Esophagus (tissue), 2 donors: ENCODE data around the gene DTD2. TPM values are rescaled to one million over a fixed set of nuclear protein-coding genes. Genes with fewer than 3 reads are reported as not detected.
"Not testable (repeated sequence)": the region's sequence is repeated elsewhere in the genome, so short reads cannot be mapped to it uniquely, and the experiment has no call there.

Experiments
- H3K27ac ChIP-seq, 2 donors: one replicate each; pipeline ENCODE4 v1.5.1; 2013; ENCODE audit warnings: low read depth in 2 of 2, mild to moderate bottlenecking in 2 of 2, inconsistent platforms in 1 of 2, low read length in 1 of 2, moderate library complexity in 1 of 2
- H3K27me3 ChIP-seq, 2 donors: one replicate each; pipeline ENCODE4 v1.6.1; 2013; ENCODE audit warnings: low read length in 2 of 2, control low read depth in 1 of 2, mild to moderate bottlenecking in 1 of 2; ENCODE audit not compliant: insufficient read depth in 2 of 2, control insufficient read depth in 1 of 2
- H3K36me3 ChIP-seq, 2 donors: one replicate each; pipeline ENCODE4 v1.6.1; 2013; ENCODE audit warnings: low read length in 1 of 2; ENCODE audit not compliant: control insufficient read depth in 2 of 2, insufficient read depth in 2 of 2
- H3K4me1 ChIP-seq, 2 donors: one replicate each; pipeline ENCODE4 v1.6.1; 2013; ENCODE audit warnings: low read length in 1 of 2; ENCODE audit not compliant: control insufficient read depth in 2 of 2, insufficient read depth in 2 of 2
- H3K4me3 ChIP-seq, 2 donors: one replicate each; pipeline ENCODE4 v1.5.1; 2013; ENCODE audit warnings: low read length in 2 of 2, mild to moderate bottlenecking in 2 of 2, low read depth in 1 of 2, moderate library complexity in 1 of 2
- H3K9me3 ChIP-seq, 2 donors: one replicate each; pipeline ENCODE4 v1.6.1; 2013; ENCODE audit warnings: mild to moderate bottlenecking in 2 of 2, low read depth in 1 of 2, low read length in 1 of 2, moderate library complexity in 1 of 2; ENCODE audit not compliant: control insufficient read depth in 2 of 2, insufficient read depth in 1 of 2
- WGBS, 2 donors: extraction: QIAGEN DNeasy Blood & Tissue Kit; methylation state at CpG; one replicate each; pipeline ENCODE4 v1.1.7; 2013; 5-methylcytosine and 5-hydroxymethylcytosine counted together
- polyA plus RNA-seq, 2 donors: library from polyadenylated mRNA; stranded (reverse); fragments of 200-250 nt; gene quantifications; one replicate each; pipeline ENCODE4 v1.2.3, GENCODE V29; 2013
- donor health status: healthy with polysubstance abuse.
- donor health status: Bipolar disorder and iron deficiency.

DTD2 gene
- polyA plus RNA-seq, 2 donors, result 9.0 to 12.2 TPM

DNA sequence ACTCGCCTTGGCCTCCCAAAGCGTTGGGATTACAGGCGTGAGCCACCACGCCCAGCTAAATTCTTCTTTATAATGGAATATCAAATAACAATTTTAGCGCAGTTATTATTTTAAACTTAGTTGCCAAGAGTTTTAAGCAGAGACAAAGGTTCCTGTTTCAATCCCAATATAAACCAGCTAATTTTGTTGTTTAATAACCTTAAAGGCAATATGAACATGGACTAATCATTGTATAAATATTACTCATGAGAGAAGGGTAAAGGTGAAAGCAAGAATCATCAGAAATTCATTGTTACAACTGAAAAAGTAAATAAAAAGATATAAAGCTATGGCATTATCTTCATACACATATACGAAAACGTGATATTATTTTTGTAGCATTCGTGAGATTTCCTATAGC, 8.2 kb downstream of the DTD2 start:
- 77 to 85% methylated on average over 8 of the region's 8 CpGs for WGBS, 2 donors
- H3K4me1 ChIP-seq, result no peaks in the 10 kb centered on the region
- H3K4me3 ChIP-seq, result no peak overlapping the region
- H3K27me3 ChIP-seq, result no peaks in the 10 kb centered on the region
- no peaks in the 10 kb centered on the region for H3K9me3 ChIP-seq
- H3K36me3 ChIP-seq, result no peaks in the 10 kb centered on the region
- H3K27ac ChIP-seq, result no peak overlapping the region

DNA sequence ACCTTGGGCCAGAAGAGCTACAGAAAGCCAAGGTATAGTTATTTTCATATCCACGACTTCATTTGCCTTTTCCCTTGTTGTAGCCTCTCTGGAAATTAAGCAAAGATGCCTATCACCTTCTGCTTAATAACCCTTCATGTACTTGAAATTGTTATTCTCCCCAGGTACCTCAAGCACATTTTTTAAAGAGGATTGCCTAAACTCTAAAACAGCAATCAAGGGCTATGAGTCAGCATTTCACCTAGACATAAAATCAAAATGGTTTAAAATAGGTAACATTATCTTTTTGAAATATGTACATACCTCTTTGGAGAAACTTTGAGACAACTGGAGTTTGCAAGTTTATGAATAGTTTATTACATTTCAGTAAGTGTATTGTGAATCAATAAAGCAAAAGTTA, 11.6 kb downstream of the DTD2 start:
- Histone ChIP-seq H3K27me3 (no peaks in the 10 kb centered on the region), H3K27ac (no peak overlapping the region), H3K36me3 (no peaks in the 10 kb centered on the region), H3K4me1 (no peaks in the 10 kb centered on the region), H3K9me3 (no peaks in the 10 kb centered on the region), H3K4me3 (no peak overlapping the region)
- 88 to 92% methylated on average over 1 of the region's 1 CpG for WGBS, 2 donors

GRCh38 chr14:31442284-31442683, 15.0 kb downstream of the DTD2 start:
- 85 to 89% methylated on average over 6 of the region's 6 CpGs for WGBS, 2 donors
- H3K36me3 ChIP-seq, result no peaks in the 10 kb centered on the region
- no peaks in the 10 kb centered on the region for H3K27me3 ChIP-seq
- no peaks in the 10 kb centered on the region for H3K4me1 ChIP-seq
- no peak overlapping the region for H3K27ac ChIP-seq
- H3K9me3 ChIP-seq, result no peaks in the 10 kb centered on the region
- no peak overlapping the region for H3K4me3 ChIP-seq

DNA sequence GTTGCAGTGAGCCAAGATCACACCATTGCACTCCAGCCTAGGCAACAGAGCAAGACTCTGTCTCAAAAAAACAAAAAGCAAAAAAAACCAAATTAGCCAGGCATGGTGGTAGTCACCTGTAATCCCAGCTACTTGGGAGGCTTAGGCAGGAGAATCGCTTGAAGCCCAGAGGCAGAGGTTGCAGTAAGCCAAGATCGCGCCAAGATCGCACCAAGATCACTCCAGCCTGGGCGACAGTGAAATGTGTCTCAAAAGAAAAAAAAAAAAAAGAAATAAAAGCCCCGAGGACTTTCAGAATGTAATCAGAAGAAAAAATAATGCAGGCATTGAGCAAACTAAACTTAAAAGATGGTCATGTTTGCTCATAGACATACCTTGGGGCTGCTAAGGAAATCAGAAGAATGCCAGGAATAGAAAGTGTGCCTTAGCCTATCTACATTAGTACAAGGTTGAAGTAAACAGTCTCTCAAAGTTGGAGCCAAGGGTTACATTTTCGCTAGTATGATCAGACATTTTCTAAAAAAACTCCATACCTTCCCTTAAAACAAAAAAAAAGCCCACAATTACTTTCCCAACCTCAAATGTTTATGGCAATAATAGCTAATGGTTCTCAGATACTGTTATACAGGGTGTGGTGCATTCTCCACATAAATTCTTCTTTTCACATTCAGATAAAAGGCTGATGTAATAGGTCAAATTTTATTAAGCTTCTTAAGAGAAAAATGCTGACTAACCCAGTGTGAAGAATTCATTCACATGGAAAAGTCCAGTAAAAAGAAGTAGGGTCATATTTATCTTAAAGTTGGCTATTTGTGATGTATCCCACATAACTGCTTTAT, 15.8 kb downstream of the DTD2 start:
- Histone ChIP-seq H3K4me1 (no peaks in the 10 kb centered on the region), H3K36me3 (no peaks in the 10 kb centered on the region), H3K9me3 (no peaks in the 10 kb centered on the region), H3K4me3 (no peak overlapping the region), H3K27me3 (no peaks in the 10 kb centered on the region), H3K27ac (no peak overlapping the region)
- WGBS, 2 donors, result 56 to 69% methylated on average over 7 of the region's 7 CpGs

- no peaks in the 10 kb centered on the region for H3K4me1 ChIP-seq
- H3K9me3 ChIP-seq, result no peaks in the 10 kb centered on the region
- no peaks in the 10 kb centered on the region for H3K36me3 ChIP-seq
- no peak overlapping the region for H3K27ac ChIP-seq
- no peaks in the 10 kb centered on the region for H3K27me3 ChIP-seq
- no peak overlapping the region for H3K4me3 ChIP-seq
Observed at GRCh38 chr14:31440280-31440679, 17.0 kb downstream of the DTD2 start.

DNA sequence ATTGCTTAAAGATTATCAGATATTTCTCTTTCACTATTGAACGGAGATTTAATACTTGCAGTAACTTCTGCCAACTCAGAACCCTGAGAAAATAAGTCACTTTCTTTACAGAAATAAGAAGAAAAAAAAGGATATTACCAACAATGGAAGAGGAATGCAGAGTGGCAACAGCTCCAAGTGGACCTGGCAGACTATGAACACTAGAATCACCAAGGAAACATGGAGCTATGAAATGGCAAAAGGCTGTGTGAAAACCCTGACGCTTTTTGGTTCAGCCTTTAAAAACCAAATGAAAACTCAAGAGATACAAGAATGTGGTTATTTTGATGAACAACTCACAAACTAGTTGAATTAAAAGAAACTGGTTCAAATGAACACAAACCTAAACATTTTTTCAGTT, 17.7 kb downstream of the DTD2 start:
- Histone ChIP-seq H3K27me3 (no peaks in the 10 kb centered on the region), H3K9me3 (no peaks in the 10 kb centered on the region), H3K4me1 (peaks cover 0 to 3% of the 10 kb centered on the region in 2 donors), H3K27ac (no peak overlapping the region), H3K36me3 (no peaks in the 10 kb centered on the region), H3K4me3 (no peak overlapping the region)
- WGBS, 2 donors, result 63 to 77% methylated on average over 2 of the region's 2 CpGs

DNA sequence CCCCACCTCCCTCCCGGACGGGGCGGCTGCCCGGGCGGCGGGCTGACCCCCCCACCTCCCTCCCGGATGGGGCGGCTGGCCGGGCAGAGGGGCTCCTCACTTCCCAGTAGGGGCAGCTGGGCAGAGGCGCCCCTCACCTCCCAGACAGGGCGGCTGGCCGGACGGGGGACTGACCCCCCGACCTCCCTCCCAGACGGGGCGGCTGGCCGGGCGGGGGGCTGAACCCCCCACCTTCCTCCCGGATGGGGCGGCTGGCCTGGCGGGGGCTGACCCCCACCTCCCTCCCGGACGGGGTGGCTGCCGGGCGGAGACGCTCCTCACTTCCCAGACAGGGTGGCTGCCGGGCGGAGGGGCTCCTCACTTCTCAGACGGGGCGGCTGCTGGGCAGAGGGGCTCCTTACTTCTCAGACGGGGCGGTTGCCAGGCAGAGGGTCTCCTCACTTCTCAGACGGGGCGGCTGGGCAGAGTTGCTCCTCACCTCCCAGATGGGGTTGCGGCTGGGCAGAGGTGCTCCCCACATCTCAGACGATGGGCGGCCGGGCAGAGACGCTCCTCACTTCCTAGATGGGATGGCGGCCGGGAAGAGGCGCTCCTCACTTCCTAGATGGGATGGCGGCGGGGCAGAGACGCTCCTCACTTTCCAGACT, 20.1 kb downstream of the DTD2 start:
- not testable (repeated sequence) for H3K36me3 ChIP-seq, H3K27me3 ChIP-seq, H3K4me1 ChIP-seq, H3K9me3 ChIP-seq, H3K4me3 ChIP-seq, H3K27ac ChIP-seq
- WGBS, 2 donors, result 92 to 95% methylated on average over 13 to 40 of the region's 45 CpGs

- Histone ChIP-seq H3K36me3 (no peaks in the 10 kb centered on the region), H3K4me3 (no peak overlapping the region), H3K9me3 (no peaks in the 10 kb centered on the region), H3K27ac (no peak overlapping the region), H3K27me3 (no peaks in the 10 kb centered on the region), H3K4me1 (peaks cover 0 to 3% of the 10 kb centered on the region in 2 donors)
Observed at GRCh38 chr14:31435276-31435675, 22.0 kb downstream of the DTD2 start.

DNA sequence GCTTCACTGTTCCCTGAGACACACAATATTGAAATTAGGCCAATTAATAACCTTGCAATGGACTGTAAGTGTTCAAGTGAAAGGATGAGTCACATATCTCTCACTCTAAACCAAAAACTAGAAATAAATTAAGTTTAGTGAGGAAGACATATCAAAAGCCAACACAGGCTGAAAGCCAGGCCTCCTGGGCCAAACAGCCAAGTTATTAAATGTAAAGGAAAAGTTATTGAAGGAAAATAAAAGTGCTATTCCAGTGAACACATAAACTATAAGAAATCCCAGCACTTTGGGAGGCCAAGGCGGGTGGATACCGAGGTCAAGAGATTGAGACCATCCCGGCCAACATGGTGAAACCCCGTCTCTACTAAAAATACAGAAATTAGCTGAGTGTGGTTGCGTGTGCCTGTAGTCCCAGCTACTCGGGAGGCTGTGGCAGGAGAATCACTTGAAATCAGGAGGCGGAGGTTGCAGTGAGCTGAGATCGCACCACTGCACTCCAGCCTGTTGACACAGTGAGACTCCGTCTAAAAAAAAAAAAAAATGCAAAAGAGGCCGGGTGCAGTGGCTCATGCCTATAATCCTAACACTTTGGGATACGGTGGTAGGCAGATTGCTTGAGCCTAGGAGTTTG, 26.6 kb downstream of the DTD2 start:
- WGBS, 2 donors, result 97% methylated on average over 11 of the region's 11 CpGs
- Histone ChIP-seq H3K4me3 (no peak overlapping the region), H3K27me3 (no peaks in the 10 kb centered on the region), H3K4me1 (peaks cover 0 to 3% of the 10 kb centered on the region in 2 donors), H3K36me3 (no peaks in the 10 kb centered on the region), H3K9me3 (no peaks in the 10 kb centered on the region), H3K27ac (no peak overlapping the region)
